ENCODE results near the gene CTNND2.

Gene CTNND2

GRCh38 chr5:11230890-11231289, 673.4 kb downstream of the CTNND2 start:
- no peak for DNase-seq

GRCh38 chr5:11227064-11227463, 677.2 kb downstream of the CTNND2 start:
- DNase-seq, result no peak

GRCh38 chr5:11224436-11225187, 679.6 kb downstream of the CTNND2 start:
- no peak for DNase-seq

- no peak for DNase-seq
These were observed 682.1 kb downstream of the CTNND2 start for GRCh38 chr5:11222169-11222568.

- DNase-seq, result no peak
These were observed 689.2 kb downstream of the CTNND2 start for GRCh38 chr5:11214864-11215644.

GRCh38 chr5:11212706-11213105, 691.5 kb downstream of the CTNND2 start:
- no peak for DNase-seq

- DNase-seq, result no peak
These were observed 706.5 kb downstream of the CTNND2 start for GRCh38 chr5:11197726-11198125.

GRCh38 chr5:11191673-11192072, 712.6 kb downstream of the CTNND2 start:
- no peak for DNase-seq

GRCh38 chr5:11182441-11183080, 721.7 kb downstream of the CTNND2 start:
- DNase-seq, result no peak

GRCh38 chr5:11181940-11182339, 722.3 kb downstream of the CTNND2 start:
- no peak for DNase-seq

GRCh38 chr5:11180890-11181289, 723.4 kb downstream of the CTNND2 start:
- DNase-seq, result no peak

- DNase-seq, result no peak
These were observed 726.1 kb downstream of the CTNND2 start for GRCh38 chr5:11177999-11178711.

- DNase-seq, result no peak
These were observed 729.7 kb downstream of the CTNND2 start for GRCh38 chr5:11174591-11174990.

- no peak for DNase-seq
These were observed 731.8 kb downstream of the CTNND2 start for GRCh38 chr5:11172484-11172883.

GRCh38 chr5:11171236-11171635, 733.0 kb downstream of the CTNND2 start:
- DNase-seq, result no peak

GRCh38 chr5:11166923-11167322, 737.3 kb downstream of the CTNND2 start:
- DNase-seq, result no peak

- DNase-seq, result no peak
These were observed 739.5 kb downstream of the CTNND2 start for GRCh38 chr5:11164531-11165294.

GRCh38 chr5:11157132-11157531, 747.1 kb downstream of the CTNND2 start:
- no peak for DNase-seq

GRCh38 chr5:11153670-11154382, 750.4 kb downstream of the CTNND2 start:
- DNase-seq, result no peak

GRCh38 chr5:11152368-11152767, 751.9 kb downstream of the CTNND2 start:
- no peak for DNase-seq

GRCh38 chr5:11150976-11151375, 753.3 kb downstream of the CTNND2 start:
- no peak for DNase-seq

Measured in stimulated activated naive CD4-positive, alpha-beta T cell treated with Interleukin-2 at 50 U/mL for 16 hours (primary cell).